ENCODE data around the gene MYO16. TPM values are rescaled to one million over a fixed set of nuclear protein-coding genes. Genes with fewer than 3 reads are reported as not detected.

Gene MYO16
- total RNA-seq, 3 donors from 2014 or later = 0.15 to 0.48 (median 0.33) TPM

GRCh38 chr13:108632649-108633167 is 3.3 kb downstream of the MYO16 start:
- intact Hi-C loops (cut with DNase I; ENCODE audit: low total_unique reads) = no loop called here
- no peak for TF ChIP-seq POLR2A (IDR thresholded peaks at IDR 0.05)
- no peak for TF ChIP-seq POLR2AphosphoS5 (IDR thresholded peaks at IDR 0.05)
- no peak for TF ChIP-seq CTCF (IDR thresholded peaks at IDR 0.05)
- no peak overlapping the region for H3K4me3 ChIP-seq
- H3K4me1 ChIP-seq = no peaks in the 10 kb centered on the region
- H3K27me3 ChIP-seq = no peaks in the 10 kb centered on the region
- DNase-seq (ENCODE audit: low spot score in 2 of 2) = no peak
- H3K27ac ChIP-seq = no peak overlapping the region
- H3K9me3 ChIP-seq = no peaks in the 10 kb centered on the region
- no peaks in the 10 kb centered on the region for H3K36me3 ChIP-seq

- TF ChIP-seq POLR2A (IDR thresholded peaks at IDR 0.05) (no peak), POLR2AphosphoS5 (IDR thresholded peaks at IDR 0.05) (no peak), CTCF (IDR thresholded peaks at IDR 0.05) (no peak)
- Histone ChIP-seq H3K27ac (no peak overlapping the region), H3K4me1 (no peaks in the 10 kb centered on the region), H3K36me3 (no peaks in the 10 kb centered on the region), H3K27me3 (no peaks in the 10 kb centered on the region), H3K9me3 (no peaks in the 10 kb centered on the region), H3K4me3 (no peak overlapping the region)
- no peak for DNase-seq (ENCODE audit: low spot score in 2 of 2)
- intact Hi-C loops (cut with DNase I; ENCODE audit: low total_unique reads) = no loop called here
Observed at GRCh38 chr13:108638901-108639300, 9.5 kb downstream of the MYO16 start.

GRCh38 chr13:108643646-108644353 is 14.4 kb downstream of the MYO16 start:
- no peaks in the 10 kb centered on the region for H3K4me1 ChIP-seq
- H3K9me3 ChIP-seq = peaks cover 0 to 10% of the 10 kb centered on the region in 2 donors
- no peak for DNase-seq (ENCODE audit: low spot score in 2 of 2)
- no peaks in the 10 kb centered on the region for H3K36me3 ChIP-seq
- no peaks in the 10 kb centered on the region for H3K27me3 ChIP-seq
- no peak for TF ChIP-seq POLR2AphosphoS5 (IDR thresholded peaks at IDR 0.05)
- no peak for TF ChIP-seq POLR2A (IDR thresholded peaks at IDR 0.05)
- no peak for TF ChIP-seq CTCF (IDR thresholded peaks at IDR 0.05)
- intact Hi-C loops (cut with DNase I; ENCODE audit: low total_unique reads) = no loop called here
- no peak overlapping the region for H3K4me3 ChIP-seq
- no peak overlapping the region for H3K27ac ChIP-seq

- no peak overlapping the region for H3K27ac ChIP-seq
- TF ChIP-seq CTCF (IDR thresholded peaks at IDR 0.05) (no peak), POLR2AphosphoS5 (IDR thresholded peaks at IDR 0.05) (no peak), POLR2A (IDR thresholded peaks at IDR 0.05) (no peak)
- DNase-seq (ENCODE audit: low spot score in 2 of 2) = no peak
- peaks cover 0 to 10% of the 10 kb centered on the region in 2 donors for H3K9me3 ChIP-seq
- H3K4me1 ChIP-seq = no peaks in the 10 kb centered on the region
- intact Hi-C loops (cut with DNase I; ENCODE audit: low total_unique reads) = no loop called here
- H3K4me3 ChIP-seq = no peak overlapping the region
- no peaks in the 10 kb centered on the region for H3K27me3 ChIP-seq
- H3K36me3 ChIP-seq = no peaks in the 10 kb centered on the region
Observed at GRCh38 chr13:108645376-108645775, 16.0 kb downstream of the MYO16 start.

- H3K9me3 ChIP-seq = peaks cover 0 to 6% of the 10 kb centered on the region in 2 donors
- no peaks in the 10 kb centered on the region for H3K4me1 ChIP-seq
- intact Hi-C loops (cut with DNase I; ENCODE audit: low total_unique reads) = no loop called here
- no peak overlapping the region for H3K4me3 ChIP-seq
- no peaks in the 10 kb centered on the region for H3K27me3 ChIP-seq
- H3K36me3 ChIP-seq = no peaks in the 10 kb centered on the region
- no peak for DNase-seq (ENCODE audit: low spot score in 2 of 2)
- no peak overlapping the region for H3K27ac ChIP-seq
- TF ChIP-seq CTCF (IDR thresholded peaks at IDR 0.05) = no peak
- no peak for TF ChIP-seq POLR2AphosphoS5 (IDR thresholded peaks at IDR 0.05)
- no peak for TF ChIP-seq POLR2A (IDR thresholded peaks at IDR 0.05)
Observed at GRCh38 chr13:108650271-108650670, 20.9 kb downstream of the MYO16 start.

All from breast epithelium (tissue), 4 donors.